GM13977 (cell line): ENCODE data around the gene ADD3.

Source experiments
- DNase-seq: peaks from one replicate; pipeline ENCODE4 v3.0.0; 2012; ENCODE audit warnings: low spot score
- CTCF ChIP-seq: IDR thresholded peaks from 2 replicates; pipeline ENCODE4 v1.5.1; 2012; ENCODE audit warnings: mild to moderate bottlenecking, control low read depth; ENCODE audit not compliant: insufficient read depth; ENCODE audit errors: extremely low read depth, missing control alignments
- in situ Hi-C: fragments of 300-500 bp; cut with MboI; formaldehyde crosslinking; loops from one replicate; pipeline ENCODE4 v1.12.0; 2022; ENCODE audit warnings: low sequenced_read_pairs, low pct_unique_long_range_greater_than_20kb, mixed read lengths, inconsistent platforms; ENCODE audit not compliant: unreplicated experiment

Gene ADD3

GRCh38 chr10:110171032-110171431, 163.2 kb downstream of the ADD3 start:
- in situ Hi-C loops, result no loop called here
- no peak for TF ChIP-seq CTCF
- DNase-seq, result no peak

- TF ChIP-seq CTCF, result no peak
- no peak for DNase-seq
- in situ Hi-C loops, result no loop called here
Measured at GRCh38 chr10:110172155-110172554, 164.4 kb downstream of the ADD3 start.

GRCh38 chr10:110174201-110174600, 166.4 kb downstream of the ADD3 start:
- DNase-seq, result no peak
- TF ChIP-seq CTCF, result no peak
- in situ Hi-C loops, result no loop called here

- no peak for DNase-seq
- no peak for TF ChIP-seq CTCF
- in situ Hi-C loops, result no loop called here
Measured at GRCh38 chr10:110174816-110175215, 167.0 kb downstream of the ADD3 start.

- no peak for DNase-seq
- no peak for TF ChIP-seq CTCF
- in situ Hi-C loops, result no loop called here
Measured at GRCh38 chr10:110175406-110175805, 167.6 kb downstream of the ADD3 start.

GRCh38 chr10:110176141-110177030, 168.6 kb downstream of the ADD3 start:
- TF ChIP-seq CTCF, result no peak
- in situ Hi-C loops, result no loop called here
- DNase-seq, result no peak
